SK-N-MC (cell line): Measurements from ENCODE around the gene HPRT1.

Experiments used
- EZH2 ChIP-seq: fragments of 200-600 bp; sonication (generic); IDR thresholded peaks from one replicate; pipeline ENCODE4 v1.6.1; 2017; ENCODE audit warnings: antibody characterized with exemption
- POLR2AphosphoS5 ChIP-seq: IDR thresholded peaks from 2 replicates; pipeline ENCODE4 v1.6.1; 2012; ENCODE audit warnings: mild to moderate bottlenecking, low read depth, low read length, borderline replicate concordance

- TF ChIP-seq POLR2AphosphoS5, result no peak
- TF ChIP-seq EZH2, result no peak
Measured at GRCh38 chrX:134470013-134470412, 10.0 kb downstream of the HPRT1 start.
